Measurements from ENCODE around the gene ZNF878. TPM values are rescaled to one million over a fixed set of nuclear protein-coding genes. Genes with fewer than 3 reads are reported as not detected.

ZNF878 gene
- total and polyA plus RNA-seq, 9 of the 15 experiments (the other 6 are each of a cell fraction or from before 2014, with no cell fraction given) = 0.30 to 1.4 (median 0.50) TPM

DNA sequence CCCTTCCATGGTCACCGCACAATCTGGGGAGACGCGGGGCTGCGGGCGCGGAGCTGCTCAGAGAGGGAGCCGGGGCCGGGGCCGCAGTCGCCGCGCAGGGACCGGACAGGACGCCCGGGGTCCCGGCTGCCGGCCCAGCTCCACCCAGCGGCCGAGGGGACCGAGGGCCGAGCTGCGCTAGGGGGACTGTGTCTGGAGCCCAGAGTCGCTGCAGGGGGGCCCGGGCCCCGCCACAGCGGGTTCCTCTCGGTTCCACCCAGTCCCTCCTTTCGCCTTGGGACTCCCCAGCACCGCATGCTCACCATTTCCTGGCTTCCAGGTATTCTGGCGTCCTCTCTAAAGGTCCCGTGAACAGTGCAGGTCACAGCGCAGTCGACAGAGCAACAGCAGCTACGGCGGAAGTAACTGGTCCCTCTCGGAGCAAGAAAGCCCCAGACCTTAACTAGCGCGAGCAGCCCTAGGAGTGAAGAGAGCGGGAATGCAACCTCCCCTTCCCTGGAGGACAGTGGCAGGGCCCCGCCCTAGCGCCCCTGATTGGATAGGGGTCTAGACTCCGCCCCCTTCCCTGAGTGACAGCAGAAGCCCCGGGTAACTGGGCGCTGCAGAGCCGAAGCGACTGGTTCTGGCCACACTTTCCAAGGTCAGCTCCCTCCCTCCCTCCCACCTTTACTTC, at the start of gene ZNF878 (continued):
- TF ChIP-seq, protein P1, sequence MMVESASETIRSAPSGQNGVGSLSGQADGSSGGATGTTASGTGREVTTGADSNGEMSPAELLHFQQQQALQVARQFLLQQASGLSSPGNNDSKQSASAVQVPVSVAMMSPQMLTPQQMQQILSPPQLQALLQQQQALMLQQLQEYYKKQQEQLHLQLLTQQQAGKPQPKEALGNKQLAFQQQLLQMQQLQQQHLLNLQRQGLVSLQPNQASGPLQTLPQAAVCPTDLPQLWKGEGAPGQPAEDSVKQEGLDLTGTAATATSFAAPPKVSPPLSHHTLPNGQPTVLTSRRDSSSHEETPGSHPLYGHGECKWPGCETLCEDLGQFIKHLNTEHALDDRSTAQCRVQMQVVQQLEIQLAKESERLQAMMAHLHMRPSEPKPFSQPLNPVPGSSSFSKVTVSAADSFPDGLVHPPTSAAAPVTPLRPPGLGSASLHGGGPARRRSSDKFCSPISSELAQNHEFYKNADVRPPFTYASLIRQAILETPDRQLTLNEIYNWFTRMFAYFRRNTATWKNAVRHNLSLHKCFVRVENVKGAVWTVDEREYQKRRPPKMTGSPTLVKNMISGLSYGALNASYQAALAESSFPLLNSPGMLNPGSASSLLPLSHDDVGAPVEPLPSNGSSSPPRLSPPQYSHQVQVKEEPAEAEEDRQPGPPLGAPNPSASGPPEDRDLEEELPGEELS (CRISPR knock-in tag; IDR thresholded peaks at IDR 0.05; ENCODE audit: borderline replicate concordance) = no peak
- TF ChIP-seq TBP (optimal IDR thresholded peaks at IDR 0.05; ENCODE audit: low read depth, low read length) = peak; percentile 93
- TF ChIP-seq ZZZ3 (IDR thresholded peaks at IDR 0.05) = no peak
- no peak for TF ChIP-seq HSF4 (CRISPR knock-in tag; IDR thresholded peaks at IDR 0.05; ENCODE audit: borderline replicate concordance)
- peak; percentile 53 for TF ChIP-seq ETV1 (tag; conservative IDR thresholded peaks at IDR 0.05; ENCODE audit: low read depth)
- TF ChIP-seq, protein P2, sequence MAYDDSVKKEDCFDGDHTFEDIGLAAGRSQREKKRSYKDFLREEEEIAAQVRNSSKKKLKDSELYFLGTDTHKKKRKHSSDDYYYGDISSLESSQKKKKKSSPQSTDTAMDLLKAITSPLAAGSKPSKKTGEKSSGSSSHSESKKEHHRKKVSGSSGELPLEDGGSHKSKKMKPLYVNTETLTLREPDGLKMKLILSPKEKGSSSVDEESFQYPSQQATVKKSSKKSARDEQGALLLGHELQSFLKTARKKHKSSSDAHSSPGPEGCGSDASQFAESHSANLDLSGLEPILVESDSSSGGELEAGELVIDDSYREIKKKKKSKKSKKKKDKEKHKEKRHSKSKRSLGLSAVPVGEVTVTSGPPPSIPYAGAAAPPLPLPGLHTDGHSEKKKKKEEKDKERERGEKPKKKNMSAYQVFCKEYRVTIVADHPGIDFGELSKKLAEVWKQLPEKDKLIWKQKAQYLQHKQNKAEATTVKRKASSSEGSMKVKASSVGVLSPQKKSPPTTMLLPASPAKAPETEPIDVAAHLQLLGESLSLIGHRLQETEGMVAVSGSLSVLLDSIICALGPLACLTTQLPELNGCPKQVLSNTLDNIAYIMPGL (CRISPR knock-in tag; IDR thresholded peaks at IDR 0.05) = no peak
- TF ChIP-seq FOXK1 (CRISPR knock-in tag; IDR thresholded peaks at IDR 0.05; ENCODE audit: borderline replicate concordance) = no peak
- TF ChIP-seq ZNF324 (CRISPR knock-in tag; IDR thresholded peaks at IDR 0.05) = no peak
- TF ChIP-seq ZKSCAN1 (IDR thresholded peaks at IDR 0.05; ENCODE audit: low read depth, low read length) = no peak
- TF ChIP-seq, protein P3, sequence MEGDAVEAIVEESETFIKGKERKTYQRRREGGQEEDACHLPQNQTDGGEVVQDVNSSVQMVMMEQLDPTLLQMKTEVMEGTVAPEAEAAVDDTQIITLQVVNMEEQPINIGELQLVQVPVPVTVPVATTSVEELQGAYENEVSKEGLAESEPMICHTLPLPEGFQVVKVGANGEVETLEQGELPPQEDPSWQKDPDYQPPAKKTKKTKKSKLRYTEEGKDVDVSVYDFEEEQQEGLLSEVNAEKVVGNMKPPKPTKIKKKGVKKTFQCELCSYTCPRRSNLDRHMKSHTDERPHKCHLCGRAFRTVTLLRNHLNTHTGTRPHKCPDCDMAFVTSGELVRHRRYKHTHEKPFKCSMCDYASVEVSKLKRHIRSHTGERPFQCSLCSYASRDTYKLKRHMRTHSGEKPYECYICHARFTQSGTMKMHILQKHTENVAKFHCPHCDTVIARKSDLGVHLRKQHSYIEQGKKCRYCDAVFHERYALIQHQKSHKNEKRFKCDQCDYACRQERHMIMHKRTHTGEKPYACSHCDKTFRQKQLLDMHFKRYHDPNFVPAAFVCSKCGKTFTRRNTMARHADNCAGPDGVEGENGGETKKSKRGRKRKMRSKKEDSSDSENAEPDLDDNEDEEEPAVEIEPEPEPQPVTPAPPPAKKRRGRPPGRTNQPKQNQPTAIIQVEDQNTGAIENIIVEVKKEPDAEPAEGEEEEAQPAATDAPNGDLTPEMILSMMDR (IDR thresholded peaks at IDR 0.05 in 2 of 3, conservative IDR thresholded peaks at IDR 0.05 in 1 of 3; ENCODE audit: insufficient read depth in 2 of 3, low read depth in 1 of 3, low read length in 3 of 3) = no peak
- TF ChIP-seq, protein P4, sequence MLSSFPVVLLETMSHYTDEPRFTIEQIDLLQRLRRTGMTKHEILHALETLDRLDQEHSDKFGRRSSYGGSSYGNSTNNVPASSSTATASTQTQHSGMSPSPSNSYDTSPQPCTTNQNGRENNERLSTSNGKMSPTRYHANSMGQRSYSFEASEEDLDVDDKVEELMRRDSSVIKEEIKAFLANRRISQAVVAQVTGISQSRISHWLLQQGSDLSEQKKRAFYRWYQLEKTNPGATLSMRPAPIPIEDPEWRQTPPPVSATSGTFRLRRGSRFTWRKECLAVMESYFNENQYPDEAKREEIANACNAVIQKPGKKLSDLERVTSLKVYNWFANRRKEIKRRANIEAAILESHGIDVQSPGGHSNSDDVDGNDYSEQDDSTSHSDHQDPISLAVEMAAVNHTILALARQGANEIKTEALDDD (IDR thresholded peaks at IDR 0.05) = no peak
- no peak for TF ChIP-seq NFIX (CRISPR knock-in tag; IDR thresholded peaks at IDR 0.05; ENCODE audit: low read depth)
- no peak for TF ChIP-seq PHB2 (IDR thresholded peaks at IDR 0.05; ENCODE audit: low read depth)
- no peak for TF ChIP-seq RBM17 (IDR thresholded peaks at IDR 0.05; ENCODE audit: borderline replicate concordance, low read depth, low read length)
- no peak for TF ChIP-seq TAF7 (tag; IDR thresholded peaks at IDR 0.05)
- no peak for TF ChIP-seq TCFL5 (CRISPR knock-in tag; conservative IDR thresholded peaks at IDR 0.05)
- TF ChIP-seq PHF21A (IDR thresholded peaks at IDR 0.05; ENCODE audit: borderline replicate concordance, low read depth) = no peak
- TF ChIP-seq SIN3A (IDR thresholded peaks at IDR 0.05; ENCODE audit: borderline replicate concordance in 2 of 2, control insufficient read depth in 1 of 2, low read depth in 2 of 2, low read length in 2 of 2) = no peak
- TF ChIP-seq, protein P5, sequence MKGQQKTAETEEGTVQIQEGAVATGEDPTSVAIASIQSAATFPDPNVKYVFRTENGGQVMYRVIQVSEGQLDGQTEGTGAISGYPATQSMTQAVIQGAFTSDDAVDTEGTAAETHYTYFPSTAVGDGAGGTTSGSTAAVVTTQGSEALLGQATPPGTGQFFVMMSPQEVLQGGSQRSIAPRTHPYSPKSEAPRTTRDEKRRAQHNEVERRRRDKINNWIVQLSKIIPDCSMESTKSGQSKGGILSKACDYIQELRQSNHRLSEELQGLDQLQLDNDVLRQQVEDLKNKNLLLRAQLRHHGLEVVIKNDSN (CRISPR knock-in tag; IDR thresholded peaks at IDR 0.05) = no peak

Measured in K562 (cell line).